Liver (tissue), 9 donors: ENCODE data around the gene SCGB3A1. TPM values are rescaled to one million over a fixed set of nuclear protein-coding genes. Genes with fewer than 3 reads are reported as not detected.

Source experiments
- DNase-seq: peaks from one replicate; pipeline ENCODE4 v3.0.0-alpha.2; 2017; ENCODE audit warnings: low spot score
- H3K27ac ChIP-seq, 2 donors: one replicate each; pipeline ENCODE4 v1.7.0; 2013; ENCODE audit warnings: inconsistent platforms in 2 of 2, low read length in 2 of 2, control low read depth in 1 of 2, low read depth in 1 of 2, mild to moderate bottlenecking in 1 of 2
- H3K27me3 ChIP-seq, 4 donors: one replicate each; pipeline versions ENCODE4 v1.6.1 to v1.7.0; 2013; ENCODE audit warnings: low read length in 3 of 4, inconsistent platforms in 1 of 4, mild to moderate bottlenecking in 1 of 4, moderate library complexity in 1 of 4; ENCODE audit not compliant: control insufficient read depth in 4 of 4, insufficient read depth in 4 of 4
- H3K36me3 ChIP-seq, 4 donors: one replicate each; pipeline versions ENCODE4 v1.6.1 to v1.7.0; 2013; ENCODE audit warnings: low read length in 3 of 4, mild to moderate bottlenecking in 3 of 4, low read depth in 1 of 4, moderate library complexity in 1 of 4; ENCODE audit not compliant: control insufficient read depth in 4 of 4, insufficient read depth in 3 of 4
- H3K4me1 ChIP-seq, 4 donors: one replicate each; pipeline versions ENCODE4 v1.6.1 to v1.7.0; 2013; ENCODE audit warnings: low read length in 3 of 4, mild to moderate bottlenecking in 3 of 4, moderate library complexity in 1 of 4; ENCODE audit not compliant: control insufficient read depth in 4 of 4, insufficient read depth in 4 of 4
- H3K4me3 ChIP-seq, 3 donors: one replicate each; pipeline versions ENCODE4 v1.6.1 to v1.7.0; 2013; ENCODE audit warnings: low read length in 3 of 3, control low read depth in 1 of 3, low read depth in 1 of 3, mild to moderate bottlenecking in 1 of 3
- H3K9ac ChIP-seq, 2 donors: one replicate each; pipeline ENCODE4 v1.7.0; 2013; ENCODE audit warnings: low read length in 2 of 2, mild to moderate bottlenecking in 2 of 2, moderate library complexity in 2 of 2, control low read depth in 1 of 2, low read depth in 1 of 2
- H3K9me3 ChIP-seq, 4 donors: one replicate each; pipeline versions ENCODE4 v1.6.1 to v1.7.0; 2013; ENCODE audit warnings: low read length in 3 of 4; ENCODE audit not compliant: control insufficient read depth in 4 of 4
- ATF3 ChIP-seq: IDR thresholded peaks from 2 replicates; pipeline ENCODE4 v1.6.1; 2016; ENCODE audit warnings: antibody characterized with exemption
- EGR1 ChIP-seq, 2 donors: IDR thresholded peaks; 2 replicates each; pipeline ENCODE4 v1.6.1; 2016 to 2018; ENCODE audit warnings: antibody characterized with exemption in 2 of 2, low read depth in 2 of 2
- FOXA1 ChIP-seq: IDR thresholded peaks from 2 replicates; pipeline ENCODE4 v1.6.1; 2016; ENCODE audit warnings: antibody characterized with exemption
- FOXA2 ChIP-seq: IDR thresholded peaks from 2 replicates; pipeline ENCODE4 v1.6.1; 2016; ENCODE audit warnings: antibody characterized with exemption
- GABPA ChIP-seq, 2 donors: IDR thresholded peaks in 1 of 2; conservative IDR thresholded peaks in 1 of 2; 2 replicates each; pipeline ENCODE4 v1.6.1; 2016; ENCODE audit warnings: antibody characterized with exemption in 2 of 2, mild to moderate bottlenecking in 1 of 2, moderate library complexity in 1 of 2
- HNF4A ChIP-seq, 2 donors: conservative IDR thresholded peaks; 2 replicates each; pipeline ENCODE4 v1.6.1; 2016; ENCODE audit warnings: antibody characterized with exemption in 2 of 2, mild to moderate bottlenecking in 2 of 2
- HNF4G ChIP-seq: IDR thresholded peaks from 2 replicates; pipeline ENCODE4 v1.6.1; 2016; ENCODE audit warnings: antibody characterized with exemption
- JUND ChIP-seq, 2 donors: IDR thresholded peaks; 2 replicates each; pipeline ENCODE4 v1.6.1; 2016; ENCODE audit warnings: antibody characterized with exemption in 2 of 2
- MAX ChIP-seq: IDR thresholded peaks from 2 replicates; pipeline ENCODE4 v1.6.1; 2016; ENCODE audit warnings: antibody characterized with exemption
- NR2F2 ChIP-seq: IDR thresholded peaks from 2 replicates; pipeline ENCODE4 v1.6.1; 2016; ENCODE audit warnings: antibody characterized with exemption
- RAD21 ChIP-seq, 2 donors: IDR thresholded peaks; 2 replicates each; pipeline ENCODE4 v1.6.1; 2016; ENCODE audit warnings: antibody characterized with exemption in 2 of 2, mild to moderate bottlenecking in 2 of 2
- REST ChIP-seq: IDR thresholded peaks from 2 replicates; pipeline ENCODE4 v1.6.1; 2016; ENCODE audit warnings: antibody characterized with exemption, mild to moderate bottlenecking
- RXRA ChIP-seq, 2 donors: IDR thresholded peaks; 2 replicates each; pipeline ENCODE4 v1.6.1; 2017 to 2018; ENCODE audit warnings: antibody characterized with exemption in 2 of 2, mild to moderate bottlenecking in 1 of 2
- SP1 ChIP-seq: IDR thresholded peaks from 2 replicates; pipeline ENCODE4 v1.6.1; 2018; ENCODE audit warnings: antibody characterized with exemption, mild to moderate bottlenecking
- TAF1 ChIP-seq: conservative IDR thresholded peaks from 2 replicates; pipeline ENCODE4 v1.6.1; 2016; ENCODE audit warnings: antibody characterized with exemption, mild to moderate bottlenecking
- YY1 ChIP-seq: IDR thresholded peaks from 2 replicates; pipeline ENCODE4 v1.6.1; 2016; ENCODE audit warnings: antibody characterized with exemption, mild to moderate bottlenecking
- ZBTB33 ChIP-seq: IDR thresholded peaks from 2 replicates; pipeline ENCODE4 v1.6.1; 2016; ENCODE audit warnings: antibody characterized with exemption
- WGBS: extraction: QIAGEN DNeasy Blood & Tissue Kit; methylation state at CpG from one replicate; pipeline ENCODE4 v1.1.7; 2013; 5-methylcytosine and 5-hydroxymethylcytosine counted together
- polyA plus RNA-seq, 2 donors: library from polyadenylated mRNA; stranded (reverse) in 1 of 2; unstranded in 1 of 2; fragments of 200-250 nt in 1 of 2; fragments of >200 nt in 1 of 2; fragmentation: Nextera tagmentation in 1 of 2; extraction: Ambion mirVana in 1 of 2; gene quantifications; one replicate each; pipeline versions ENCODE4 v1.2.1 to v1.2.3, GENCODE V29; 2013 to 2015
- total RNA-seq, 2 donors: library from RNA; depleted of rRNA; stranded (reverse); fragments of >200 nt; gene quantifications; one replicate each; pipeline ENCODE4 v1.2.3, GENCODE V29; 2014
- donor health status: healthy.
- donor health status: healthy.
- donor health status: healthy.
- donor health status: healthy.
- donor health status: healthy.

The SCGB3A1 gene
- total and polyA plus RNA-seq, 4 donors: 1.5 TPM; not detected in 2

GRCh38 chr5:180548563-180548962, 42.7 kb downstream of the SCGB3A1 start:
- Histone ChIP-seq H3K9me3 (no peaks in the 10 kb centered on the region), H3K27me3 (no peaks in the 10 kb centered on the region), H3K4me1 (peaks cover 0 to 2% (median 0%) of the 10 kb centered on the region in 4 donors), H3K27ac (no peak overlapping the region), H3K4me3 (no peak overlapping the region), H3K9ac (no peak overlapping the region), H3K36me3 (peaks cover 0 to 14% (median 10%) of the 10 kb centered on the region in 4 donors)
- TF ChIP-seq HNF4G (no peak), ATF3 (no peak), GABPA (IDR thresholded peaks at IDR 0.05 in 1 of 2, conservative IDR thresholded peaks at IDR 0.05 in 1 of 2) (no peak), JUND (IDR thresholded peaks at IDR 0.05) (no peak), SP1 (no peak), YY1 (no peak), FOXA1 (no peak), MAX (no peak), REST (no peak), RAD21 (IDR thresholded peaks at IDR 0.05) (no peak), ZBTB33 (no peak), HNF4A (conservative IDR thresholded peaks at IDR 0.05) (no peak), EGR1 (IDR thresholded peaks at IDR 0.05; ENCODE audit: low read depth in 2 of 2) (no peak), NR2F2 (no peak), TAF1 (no peak), RXRA (IDR thresholded peaks at IDR 0.05) (no peak)
- DNase-seq: no peak
- WGBS: 73% methylated on average over 3 of the region's 3 CpGs

GRCh38 chr5:180545248-180545647, 46.1 kb downstream of the SCGB3A1 start:
- no peaks in the 10 kb centered on the region for H3K9me3 ChIP-seq
- no peaks in the 10 kb centered on the region for H3K27me3 ChIP-seq
- DNase-seq: no peak
- peaks cover 0 to 2% (median 0%) of the 10 kb centered on the region in 4 donors for H3K36me3 ChIP-seq
- WGBS: 90% methylated on average over 3 of the region's 3 CpGs
- peaks cover 0 to 4% (median 0%) of the 10 kb centered on the region in 4 donors for H3K4me1 ChIP-seq
- no peak overlapping the region for H3K4me3 ChIP-seq
- H3K9ac ChIP-seq: no peak overlapping the region
- H3K27ac ChIP-seq: no peak overlapping the region
- TF ChIP-seq GABPA (IDR thresholded peaks at IDR 0.05 in 1 of 2, conservative IDR thresholded peaks at IDR 0.05 in 1 of 2): no peak
- no peak for TF ChIP-seq ZBTB33
- no peak for TF ChIP-seq SP1
- no peak for TF ChIP-seq NR2F2
- TF ChIP-seq RXRA (IDR thresholded peaks at IDR 0.05): no peak
- TF ChIP-seq FOXA2: no peak
- no peak for TF ChIP-seq ATF3
- TF ChIP-seq TAF1: no peak
- TF ChIP-seq EGR1 (IDR thresholded peaks at IDR 0.05; ENCODE audit: low read depth in 2 of 2): no peak
- TF ChIP-seq JUND (IDR thresholded peaks at IDR 0.05): no peak
- TF ChIP-seq MAX: no peak
- no peak for TF ChIP-seq HNF4G
- no peak for TF ChIP-seq RAD21 (IDR thresholded peaks at IDR 0.05)
- no peak for TF ChIP-seq REST
- TF ChIP-seq HNF4A (conservative IDR thresholded peaks at IDR 0.05): no peak
